HCT116 (cell line): ENCODE data around the gene MED27. TPM values are rescaled to one million over a fixed set of nuclear protein-coding genes. Genes with fewer than 3 reads are reported as not detected.

Source experiments
- ATAC-seq: fragments of 200-7000 bp; cut with Tn5 transposase; 2 replicates; pipeline ENCODE4 v1.9.1; 2020; ENCODE audit warnings: mild to moderate bottlenecking, moderate library complexity
- BruUV-seq: library from RNA; stranded (reverse); fragments of 400-500 nt; replicated peaks from 2 replicates; lab custom pipeline; 2021; lab: Mats Ljungman, UMichigan
- CTCF ChIA-PET: fragments of 300-600 bp; sonication (Branson Sonifier 250); formaldehyde crosslinking; loops from one replicate; lab custom pipeline; 2021; ENCODE audit warnings: antibody characterized with exemption; lab: Charles Lee
- POLR2A ChIA-PET: fragments of 300-600, 350-600 bp; sonication (Branson Sonifier 250); formaldehyde crosslinking; loops from one replicate; lab custom pipeline; 2021; ENCODE audit warnings: antibody characterized with exemption; lab: Charles Lee
- RAD21 ChIA-PET, 2 experiments: fragments of 300-600 bp; sonication (Branson Sonifier 250); formaldehyde crosslinking; loops; one replicate each; lab custom pipeline; 2023; ENCODE audit warnings: low total read pairs in 2 of 2; ENCODE audit not compliant: uncharacterized antibody in 2 of 2, unreplicated experiment in 2 of 2, low non-redundant PET in 1 of 2; lab: Charles Lee
- DNase-seq: peaks from one replicate; pipeline ENCODE4 v3.0.0-alpha.2; 2010; ENCODE audit warnings: low read depth, low spot score
- H2AFZ ChIP-seq: fragments of 200-600 bp; shearing (Covaris generic), sonication (generic); 2 replicates; pipeline ENCODE4 v1.6.1; 2017; ENCODE audit warnings: low read depth, mixed run types, mixed read lengths, antibody characterized with exemption, low read length; ENCODE audit not compliant: poor library complexity, severe bottlenecking
- H3K27ac ChIP-seq: 2 replicates; pipeline ENCODE4 v1.5.1; 2012; ENCODE audit warnings: low read depth, low read length
- H3K27me3 ChIP-seq: fragments of 200-600 bp; sonication (generic); 2 replicates; pipeline ENCODE4 v1.6.1; 2016; ENCODE audit warnings: mixed run types, low read length, mixed read lengths; ENCODE audit not compliant: insufficient read depth
- H3K36me3 ChIP-seq, 2 experiments: fragments of 200-500 bp in 1 of 2; fragments of 200-600 bp in 1 of 2; sonication (Bioruptor generic) in 1 of 2; sonication (generic) in 1 of 2; 2 replicates each; pipeline versions ENCODE4 v1.5.1 to v1.6.1; 2014 to 2016; ENCODE audit warnings: low read length in 2 of 2, inconsistent platforms in 1 of 2, mixed read lengths in 1 of 2, mixed run types in 1 of 2; ENCODE audit not compliant: insufficient read depth in 2 of 2, control insufficient read depth in 1 of 2
- H3K4me1 ChIP-seq, 2 experiments: fragments of 200-600 bp in 1 of 2; sonication (generic) in 1 of 2; 2 replicates each; pipeline versions ENCODE4 v1.5.1 to v1.6.1; 2012 to 2017; ENCODE audit warnings: low read length in 2 of 2, inconsistent platforms in 1 of 2, mild to moderate bottlenecking in 1 of 2, mixed read lengths in 1 of 2, mixed run types in 1 of 2, moderate library complexity in 1 of 2; ENCODE audit not compliant: insufficient read depth in 2 of 2, control insufficient read depth in 1 of 2
- H3K4me2 ChIP-seq: fragments of 200-600 bp; sonication (generic); 2 replicates; pipeline ENCODE4 v1.6.1; 2017; ENCODE audit warnings: mixed run types, low read length, mixed read lengths
- H3K4me3 ChIP-seq, 2 experiments: fragments of 200-600 bp in 1 of 2; sonication (generic) in 1 of 2; replicated peaks in 1 of 2; 2 replicates each; pipeline ENCODE4 v1.5.1; 2011 to 2016; ENCODE audit warnings: low read length in 2 of 2, control low read depth in 1 of 2, low read depth in 1 of 2, mild to moderate bottlenecking in 1 of 2, mixed read lengths in 1 of 2, mixed run types in 1 of 2
- H3K79me2 ChIP-seq: fragments of 200-600 bp; sonication (generic); 2 replicates; pipeline ENCODE4 v1.6.1; 2017; ENCODE audit warnings: mild to moderate bottlenecking, mixed run types, low read length, moderate library complexity, mixed read lengths; ENCODE audit not compliant: insufficient read depth
- H3K9ac ChIP-seq: fragments of 200-600 bp; sonication (generic); 2 replicates; pipeline ENCODE4 v1.6.1; 2016; ENCODE audit warnings: low read length, mixed read lengths
- H3K9me2 ChIP-seq: fragments of 200-600 bp; sonication (generic), shearing (Covaris generic); 2 replicates; pipeline ENCODE4 v1.6.1; 2017; ENCODE audit warnings: mixed run types, mild to moderate bottlenecking, moderate library complexity; ENCODE audit not compliant: insufficient read depth
- H3K9me3 ChIP-seq, 2 experiments: fragments of 200-500 bp in 1 of 2; fragments of 200-600 bp in 1 of 2; sonication (Bioruptor generic) in 1 of 2; sonication (generic) in 1 of 2; 2 replicates each; pipeline ENCODE4 v1.6.1; 2014 to 2017; ENCODE audit warnings: low read length in 2 of 2, mixed read lengths in 2 of 2, inconsistent platforms in 1 of 2, low read depth in 1 of 2, mild to moderate bottlenecking in 1 of 2, mixed run types in 1 of 2, moderate library complexity in 1 of 2; ENCODE audit not compliant: control insufficient read depth in 1 of 2, insufficient read depth in 1 of 2
- H4K20me1 ChIP-seq: fragments of 200-600 bp; sonication (generic), shearing (Covaris generic); 2 replicates; pipeline ENCODE4 v1.6.1; 2017; ENCODE audit warnings: mixed run types, mild to moderate bottlenecking, moderate library complexity; ENCODE audit not compliant: insufficient read depth
- CBX3 ChIP-seq: IDR thresholded peaks from 2 replicates; pipeline ENCODE4 v1.6.1; 2012; ENCODE audit warnings: low read depth
- CEBPB ChIP-seq: IDR thresholded peaks from 2 replicates; pipeline ENCODE4 v1.6.1; 2012; ENCODE audit warnings: low read depth
- ELF1 ChIP-seq: IDR thresholded peaks from 2 replicates; pipeline ENCODE4 v1.6.1; 2012; ENCODE audit warnings: low read depth, borderline replicate concordance
- EZH2 ChIP-seq: fragments of 200-600 bp; sonication (generic); IDR thresholded peaks from 2 replicates; pipeline ENCODE4 v1.6.1; 2017; ENCODE audit warnings: antibody characterized with exemption, mixed run types
- EZH2phosphoT487 ChIP-seq: fragments of 200-600 bp; IDR thresholded peaks from 2 replicates; pipeline ENCODE4 v1.6.1; 2018; ENCODE audit warnings: antibody characterized with exemption, borderline replicate concordance
- JUND ChIP-seq: IDR thresholded peaks from 2 replicates; pipeline ENCODE4 v1.6.1; 2012
- POLR2A ChIP-seq: IDR thresholded peaks from 2 replicates; pipeline ENCODE4 v1.7.0; 2011; ENCODE audit warnings: borderline replicate concordance; ENCODE audit not compliant: insufficient read depth, insufficient read length; ENCODE audit errors: extremely low read depth
- POLR2AphosphoS5 ChIP-seq: IDR thresholded peaks from 2 replicates; pipeline ENCODE4 v1.6.1; 2011; ENCODE audit warnings: mild to moderate bottlenecking, low read depth, low read length, moderate library complexity
- RAD21 ChIP-seq: IDR thresholded peaks from 2 replicates; pipeline ENCODE4 v1.6.1; 2012; ENCODE audit warnings: low read depth, mild to moderate bottlenecking
- SIN3A ChIP-seq: IDR thresholded peaks from 2 replicates; pipeline ENCODE4 v1.6.1; 2012; ENCODE audit warnings: low read depth
- SP1 ChIP-seq: IDR thresholded peaks from 2 replicates; pipeline ENCODE4 v1.6.1; 2012; ENCODE audit warnings: low read depth
- SRF ChIP-seq: IDR thresholded peaks from 2 replicates; pipeline ENCODE4 v1.6.1; 2012; ENCODE audit warnings: low read depth
- YY1 ChIP-seq: IDR thresholded peaks from 2 replicates; pipeline ENCODE4 v1.6.1; 2011; ENCODE audit warnings: low read length, low read depth, moderate library complexity, mild to moderate bottlenecking; ENCODE audit not compliant: insufficient replicate concordance; ENCODE audit errors: extremely low read depth
- ZFX ChIP-seq: fragments of 450-650 bp; IDR thresholded peaks from 2 replicates; pipeline ENCODE4 v1.6.1; 2017
- intact Hi-C: fragments of 100-400 bp; cut with micrococcal nuclease; formaldehyde crosslinking; loops from 2 replicates; pipeline ENCODE4 v1.10.0; 2022
- total RNA-seq: library from RNA; stranded (reverse); gene quantifications from one replicate; pipeline ENCODE4 v1.2.1, GENCODE V29; 2021; ENCODE audit not compliant: unreplicated experiment
- TF ChIP-seq, protein P1 (sequence below): IDR thresholded peaks from 2 replicates; pipeline ENCODE4 v1.6.1; 2011; ENCODE audit warnings: mild to moderate bottlenecking, low read length, moderate library complexity; ENCODE audit not compliant: insufficient replicate concordance; ENCODE audit errors: extremely low read depth
- TF ChIP-seq, protein P2 (sequence below): IDR thresholded peaks from 2 replicates; pipeline ENCODE4 v1.6.1; 2012; ENCODE audit warnings: low read depth
- TF ChIP-seq, protein P3 (sequence below): IDR thresholded peaks from 2 replicates; pipeline ENCODE4 v1.6.1; 2012

Gene MED27
- total RNA-seq, 1 experiment from 2014 or later, result 26.9 TPM

- RAD21 ChIA-PET, result no interaction called here
- Histone ChIP-seq H3K27me3 (no peaks in the 10 kb centered on the region), H4K20me1 (no peaks in the 10 kb centered on the region), H3K4me3 (no peak overlapping the region), H3K27ac (no peak overlapping the region), H3K4me2 (no peak overlapping the region), H3K36me3 (no peaks in the 10 kb centered on the region), H3K79me2 (no peaks in the 10 kb centered on the region), H3K4me1 (no peaks in the 10 kb centered on the region), H3K9me2 (no peaks in the 10 kb centered on the region), H3K9ac (no peak overlapping the region), H2AFZ (no peak overlapping the region), H3K9me3 (no peaks in the 10 kb centered on the region)
- TF ChIP-seq RAD21, result no peak
- TF ChIP-seq, protein P1, sequence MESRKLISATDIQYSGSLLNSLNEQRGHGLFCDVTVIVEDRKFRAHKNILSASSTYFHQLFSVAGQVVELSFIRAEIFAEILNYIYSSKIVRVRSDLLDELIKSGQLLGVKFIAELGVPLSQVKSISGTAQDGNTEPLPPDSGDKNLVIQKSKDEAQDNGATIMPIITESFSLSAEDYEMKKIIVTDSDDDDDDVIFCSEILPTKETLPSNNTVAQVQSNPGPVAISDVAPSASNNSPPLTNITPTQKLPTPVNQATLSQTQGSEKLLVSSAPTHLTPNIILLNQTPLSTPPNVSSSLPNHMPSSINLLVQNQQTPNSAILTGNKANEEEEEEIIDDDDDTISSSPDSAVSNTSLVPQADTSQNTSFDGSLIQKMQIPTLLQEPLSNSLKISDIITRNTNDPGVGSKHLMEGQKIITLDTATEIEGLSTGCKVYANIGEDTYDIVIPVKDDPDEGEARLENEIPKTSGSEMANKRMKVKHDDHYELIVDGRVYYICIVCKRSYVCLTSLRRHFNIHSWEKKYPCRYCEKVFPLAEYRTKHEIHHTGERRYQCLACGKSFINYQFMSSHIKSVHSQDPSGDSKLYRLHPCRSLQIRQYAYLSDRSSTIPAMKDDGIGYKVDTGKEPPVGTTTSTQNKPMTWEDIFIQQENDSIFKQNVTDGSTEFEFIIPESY, result no peak
- no peak for TF ChIP-seq SIN3A
- no peak for TF ChIP-seq JUND
- TF ChIP-seq POLR2AphosphoS5, result no peak
- no peak for TF ChIP-seq EZH2
- TF ChIP-seq ZFX, result no peak
- TF ChIP-seq YY1, result no peak
- TF ChIP-seq ELF1, result no peak
- TF ChIP-seq SRF, result no peak
- TF ChIP-seq SP1, result no peak
- no peak for TF ChIP-seq POLR2A
- no peak for TF ChIP-seq CEBPB
- TF ChIP-seq, protein P2, sequence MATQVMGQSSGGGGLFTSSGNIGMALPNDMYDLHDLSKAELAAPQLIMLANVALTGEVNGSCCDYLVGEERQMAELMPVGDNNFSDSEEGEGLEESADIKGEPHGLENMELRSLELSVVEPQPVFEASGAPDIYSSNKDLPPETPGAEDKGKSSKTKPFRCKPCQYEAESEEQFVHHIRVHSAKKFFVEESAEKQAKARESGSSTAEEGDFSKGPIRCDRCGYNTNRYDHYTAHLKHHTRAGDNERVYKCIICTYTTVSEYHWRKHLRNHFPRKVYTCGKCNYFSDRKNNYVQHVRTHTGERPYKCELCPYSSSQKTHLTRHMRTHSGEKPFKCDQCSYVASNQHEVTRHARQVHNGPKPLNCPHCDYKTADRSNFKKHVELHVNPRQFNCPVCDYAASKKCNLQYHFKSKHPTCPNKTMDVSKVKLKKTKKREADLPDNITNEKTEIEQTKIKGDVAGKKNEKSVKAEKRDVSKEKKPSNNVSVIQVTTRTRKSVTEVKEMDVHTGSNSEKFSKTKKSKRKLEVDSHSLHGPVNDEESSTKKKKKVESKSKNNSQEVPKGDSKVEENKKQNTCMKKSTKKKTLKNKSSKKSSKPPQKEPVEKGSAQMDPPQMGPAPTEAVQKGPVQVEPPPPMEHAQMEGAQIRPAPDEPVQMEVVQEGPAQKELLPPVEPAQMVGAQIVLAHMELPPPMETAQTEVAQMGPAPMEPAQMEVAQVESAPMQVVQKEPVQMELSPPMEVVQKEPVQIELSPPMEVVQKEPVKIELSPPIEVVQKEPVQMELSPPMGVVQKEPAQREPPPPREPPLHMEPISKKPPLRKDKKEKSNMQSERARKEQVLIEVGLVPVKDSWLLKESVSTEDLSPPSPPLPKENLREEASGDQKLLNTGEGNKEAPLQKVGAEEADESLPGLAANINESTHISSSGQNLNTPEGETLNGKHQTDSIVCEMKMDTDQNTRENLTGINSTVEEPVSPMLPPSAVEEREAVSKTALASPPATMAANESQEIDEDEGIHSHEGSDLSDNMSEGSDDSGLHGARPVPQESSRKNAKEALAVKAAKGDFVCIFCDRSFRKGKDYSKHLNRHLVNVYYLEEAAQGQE, result no peak
- no peak for TF ChIP-seq CBX3
- TF ChIP-seq EZH2phosphoT487, result no peak
- TF ChIP-seq, protein P3, sequence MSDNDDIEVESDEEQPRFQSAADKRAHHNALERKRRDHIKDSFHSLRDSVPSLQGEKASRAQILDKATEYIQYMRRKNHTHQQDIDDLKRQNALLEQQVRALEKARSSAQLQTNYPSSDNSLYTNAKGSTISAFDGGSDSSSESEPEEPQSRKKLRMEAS, result no peak
- intact Hi-C loops, result no loop called here
- DNase-seq (no peak), ATAC-seq (no peak)
- POLR2A ChIA-PET, result no interaction called here
- BruUV-seq, result no TSS peak
- CTCF ChIA-PET, result no interaction called here
Observed at GRCh38 chr9:131899296-131900228, 180.1 kb downstream of the MED27 start.
